Peyer's patch (tissue), 4 donors: ENCODE measurements around the gene CLCNKA. TPM values are rescaled to one million over a fixed set of nuclear protein-coding genes. Genes with fewer than 3 reads are reported as not detected.
"Not testable (repeated sequence)": the region's sequence is repeated elsewhere in the genome, so short reads cannot be mapped to it uniquely, and the experiment has no call there.

Source experiments
- DNase-seq, 3 donors: peaks; one replicate each; pipeline ENCODE4 v3.0.0-alpha.2; 2017 to 2019
- H3K27ac ChIP-seq, 4 donors: fragments of 200-600 bp; sonication (generic); one replicate each; pipeline ENCODE4 v1.5.1; 2016 to 2019
- H3K27me3 ChIP-seq, 2 donors: fragments of 200-600 bp; sonication (generic); one replicate each; pipeline ENCODE4 v1.5.1; 2019
- H3K36me3 ChIP-seq, 3 donors: fragments of 200-600 bp; sonication (generic); one replicate each; pipeline ENCODE4 v1.5.1; 2016 to 2019
- H3K4me1 ChIP-seq, 4 donors: fragments of 200-600 bp; sonication (generic); one replicate each; pipeline ENCODE4 v1.5.1; 2016 to 2019
- H3K4me3 ChIP-seq, 4 donors: fragments of 200-600 bp; sonication (generic); 1 replicate in 3 of 4; 2 replicates in 1 of 4; pipeline ENCODE4 v1.5.1; 2016 to 2019; ENCODE audit warnings: mild to moderate bottlenecking in 1 of 4
- H3K9me3 ChIP-seq, 4 donors: fragments of 200-600 bp; sonication (generic); one replicate each; pipeline ENCODE4 v1.5.1; 2016 to 2019; ENCODE audit warnings: mild to moderate bottlenecking in 1 of 4
- CTCF ChIP-seq, 6 experiments: fragments of 450-650 bp in 4 of 6; fragments of 200-600 bp in 2 of 6; sonication (generic) in 1 of 6; IDR thresholded peaks; one replicate each; pipeline ENCODE4 v1.5.1; 2017 to 2019; ENCODE audit warnings: antibody characterized with exemption in 6 of 6, mild to moderate bottlenecking in 3 of 6, moderate library complexity in 1 of 6
- POLR2A ChIP-seq, 2 donors: fragments of 450-650 bp; IDR thresholded peaks; one replicate each; pipeline ENCODE4 v1.5.1; 2017; ENCODE audit warnings: antibody characterized with exemption in 2 of 2, mild to moderate bottlenecking in 2 of 2, moderate library complexity in 2 of 2
- total RNA-seq, 4 donors: library from RNA; depleted of rRNA; stranded (reverse); fragments of >200 nt; gene quantifications; one replicate each; pipeline ENCODE4 v1.1.0, GENCODE V29; 2016

The CLCNKA gene
- total RNA-seq, 4 donors from 2014 or later, result 0.47 TPM; not detected in 3

GRCh38 chr1:16028237-16029002, 6.6 kb downstream of the CLCNKA start:
- TF ChIP-seq POLR2A (IDR thresholded peaks at IDR 0.05), result no peak
- no peak for TF ChIP-seq CTCF (IDR thresholded peaks at IDR 0.05)
- Histone ChIP-seq H3K4me1 (peaks cover 0 to 16% (median 7%) of the 10 kb centered on the region in 4 donors), H3K9me3 (no peaks in the 10 kb centered on the region), H3K36me3 (no peaks in the 10 kb centered on the region), H3K27me3 (no peaks in the 10 kb centered on the region), H3K4me3 (no peak overlapping the region), H3K27ac (no peak overlapping the region)
- no peak for DNase-seq

GRCh38 chr1:16029003-16029268, 7.1 kb downstream of the CLCNKA start:
- peaks cover 0 to 16% (median 7%) of the 10 kb centered on the region in 4 donors for H3K4me1 ChIP-seq
- H3K9me3 ChIP-seq, DNase-seq, H3K27me3 ChIP-seq, H3K36me3 ChIP-seq, H3K27ac ChIP-seq, H3K4me3 ChIP-seq: not testable (repeated sequence)

DNA sequence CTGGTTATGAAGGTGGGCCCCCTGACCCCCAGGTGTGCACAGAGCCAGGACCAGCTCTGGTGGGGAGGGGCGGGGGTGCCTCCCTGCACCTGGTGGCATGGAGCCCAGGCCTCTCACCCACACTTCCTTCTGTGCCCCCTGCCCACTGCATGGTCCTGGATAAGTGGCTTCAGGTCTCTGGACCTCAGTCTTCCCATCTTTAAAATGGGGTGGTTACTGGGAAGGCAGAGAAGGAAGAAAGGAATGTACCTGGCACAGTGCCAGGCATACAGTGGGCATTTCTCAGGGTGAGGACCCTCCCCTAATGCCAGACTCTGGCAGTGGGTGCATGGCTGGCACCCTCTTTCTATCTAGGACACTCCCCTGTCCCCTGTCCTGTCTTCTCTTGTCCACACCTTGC, 7.5 kb downstream of the CLCNKA start:
- Histone ChIP-seq H3K9me3 (no peaks in the 10 kb centered on the region), H3K36me3 (no peaks in the 10 kb centered on the region), H3K4me3 (no peak overlapping the region), H3K27ac (no peak overlapping the region), H3K4me1 (peaks cover 0 to 16% (median 7%) of the 10 kb centered on the region in 4 donors), H3K27me3 (no peaks in the 10 kb centered on the region)
- DNase-seq, result no peak
- TF ChIP-seq CTCF (IDR thresholded peaks at IDR 0.05) (no peak), POLR2A (IDR thresholded peaks at IDR 0.05) (no peak)

- Histone ChIP-seq H3K27ac (no peak overlapping the region), H3K36me3 (no peaks in the 10 kb centered on the region), H3K4me3 (no peak overlapping the region), H3K9me3 (no peaks in the 10 kb centered on the region), H3K27me3 (no peaks in the 10 kb centered on the region), H3K4me1 (peaks cover 0 to 14% (median 7%) of the 10 kb centered on the region in 4 donors)
- no peak for DNase-seq
- no peak for TF ChIP-seq CTCF (IDR thresholded peaks at IDR 0.05)
- no peak for TF ChIP-seq POLR2A (IDR thresholded peaks at IDR 0.05)
These were observed 9.7 kb downstream of the CLCNKA start for GRCh38 chr1:16031551-16031950.

DNA sequence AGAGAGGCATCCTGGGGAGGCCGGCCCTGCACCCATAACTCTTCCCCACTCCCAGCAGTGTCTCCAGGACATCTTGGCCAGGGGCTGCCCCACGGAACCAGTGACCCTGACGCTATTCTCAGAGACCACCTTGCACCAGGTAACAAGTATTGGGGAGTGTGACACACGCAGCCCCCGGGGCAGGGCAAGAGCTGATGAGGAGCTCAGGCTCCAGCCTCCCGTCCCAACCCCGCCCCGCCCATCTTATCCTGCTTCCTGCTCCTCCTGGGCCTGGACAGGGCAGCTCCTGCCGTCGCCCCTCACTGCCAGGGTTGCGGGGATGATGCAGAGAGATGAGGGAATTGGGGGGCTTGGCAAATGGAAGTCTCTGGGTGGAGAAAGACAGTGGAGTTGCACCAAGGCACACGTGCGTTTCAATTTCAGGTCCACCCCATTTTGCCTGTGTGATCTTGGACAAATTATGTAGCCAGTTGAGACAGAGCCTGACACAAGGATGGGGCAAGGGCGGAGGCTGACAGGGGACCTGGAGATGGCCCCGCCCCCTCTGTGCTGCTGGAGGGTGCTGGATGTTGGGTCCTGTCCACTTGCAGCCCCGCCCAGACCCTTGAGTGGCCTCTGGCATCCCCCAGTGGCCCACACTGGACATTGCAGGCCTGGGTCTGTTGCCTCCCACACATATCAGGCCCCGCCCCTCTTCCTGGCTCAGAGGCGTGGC, 10.7 kb downstream of the CLCNKA start:
- H3K4me3 ChIP-seq, result no peak overlapping the region
- no peaks in the 10 kb centered on the region for H3K9me3 ChIP-seq
- peak; percentile 63 to 86 (median 81) for DNase-seq
- no peak overlapping the region for H3K27ac ChIP-seq
- peaks cover 0 to 5% (median 0%) of the 10 kb centered on the region in 4 donors for H3K4me1 ChIP-seq
- no peaks in the 10 kb centered on the region for H3K27me3 ChIP-seq
- TF ChIP-seq CTCF (IDR thresholded peaks at IDR 0.05) (peak; percentile 36 to 91 (median 84)), POLR2A (IDR thresholded peaks at IDR 0.05) (no peak)
- no peaks in the 10 kb centered on the region for H3K36me3 ChIP-seq

DNA sequence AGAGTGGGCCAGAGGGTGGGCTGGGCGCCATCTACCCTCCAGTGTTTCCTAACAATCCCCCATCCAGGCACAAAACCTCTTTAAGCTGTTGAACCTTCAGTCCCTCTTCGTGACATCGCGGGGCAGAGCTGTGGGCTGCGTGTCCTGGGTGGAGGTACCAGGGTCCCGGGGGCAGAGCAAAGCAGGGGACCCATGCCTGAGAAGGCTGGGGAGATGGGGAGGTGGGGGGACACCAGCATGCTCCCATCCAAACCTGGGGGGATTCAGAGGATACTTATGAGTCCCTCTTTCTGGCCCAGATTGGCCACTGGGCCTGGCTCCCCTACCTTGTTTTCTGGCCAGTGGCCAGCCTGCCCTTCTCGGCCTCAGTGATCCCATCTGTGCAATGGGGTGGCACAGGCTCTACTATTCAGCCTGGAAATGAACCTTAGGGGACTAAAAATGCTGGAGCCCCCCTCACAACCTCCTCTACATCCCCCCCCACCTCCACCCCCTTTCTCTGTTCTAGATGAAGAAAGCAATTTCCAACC, 11.3 kb downstream of the CLCNKA start:
- not testable (repeated sequence) for H3K4me1 ChIP-seq, H3K27ac ChIP-seq, H3K9me3 ChIP-seq, H3K27me3 ChIP-seq, H3K4me3 ChIP-seq, DNase-seq, H3K36me3 ChIP-seq

DNA sequence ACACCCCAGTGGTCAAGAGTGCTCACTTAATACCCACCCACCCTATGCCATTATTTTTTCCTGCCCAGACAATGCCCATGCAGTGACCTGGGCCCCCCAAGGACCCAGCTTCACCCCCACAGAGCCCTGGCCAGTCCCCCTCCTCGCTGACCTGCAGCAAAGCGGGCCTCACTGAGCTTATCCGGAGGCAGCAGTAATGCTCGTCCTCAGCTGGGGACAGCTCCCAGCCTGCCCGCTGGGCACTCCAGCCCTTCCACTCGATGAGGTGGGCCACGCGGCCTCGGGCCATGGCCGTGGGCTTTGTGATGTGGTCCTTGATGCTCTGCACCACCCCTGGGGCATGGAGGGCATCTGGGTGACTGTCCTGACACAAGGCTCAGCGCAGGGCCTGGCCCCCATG, 14.6 kb downstream of the CLCNKA start:
- H3K36me3 ChIP-seq, DNase-seq, H3K9me3 ChIP-seq, H3K27me3 ChIP-seq, H3K4me3 ChIP-seq, H3K27ac ChIP-seq, H3K4me1 ChIP-seq: not testable (repeated sequence)
